Lower leg skin (tissue), 3 donors: ENCODE data around the gene RPL29.

ENCODE experiments used
- CTCF ChIP-seq, 3 donors: fragments of 450-650 bp; IDR thresholded peaks; one replicate each; pipeline ENCODE4 v1.5.1; 2016; ENCODE audit warnings: antibody characterized with exemption in 3 of 3, mild to moderate bottlenecking in 3 of 3, moderate library complexity in 2 of 3
- POLR2A ChIP-seq, 2 donors: fragments of 450-650 bp; IDR thresholded peaks; one replicate each; pipeline ENCODE4 v1.6.1; 2016 to 2017; ENCODE audit warnings: antibody characterized with exemption in 2 of 2, mild to moderate bottlenecking in 1 of 2, moderate library complexity in 1 of 2

- TF ChIP-seq CTCF (IDR thresholded peaks at IDR 0.05) (no peak), POLR2A (IDR thresholded peaks at IDR 0.05) (no peak)
Observed at GRCh38 chr3:52007291-52007690, 11.6 kb upstream of the RPL29 start.
